Adipocyte (in vitro differentiated cells): Measurements from ENCODE around the gene FASLG.
A peak's percentile ranks its signal among the peaks of the same experiment; 100 is the strongest.

Source experiments
- DNase-seq: peaks from one replicate; pipeline ENCODE4 v3.0.0-alpha.2; 2015; ENCODE audit warnings: low read depth
- H3K27me3 ChIP-seq: replicated peaks from 2 replicates; pipeline ENCODE4 v1.7.0; 2013; ENCODE audit warnings: mild to moderate bottlenecking, low read length, moderate library complexity; ENCODE audit not compliant: control insufficient read depth, insufficient read depth
- H3K36me3 ChIP-seq: 2 replicates; pipeline ENCODE4 v1.7.0; 2013; ENCODE audit warnings: low read length, mild to moderate bottlenecking, moderate library complexity; ENCODE audit not compliant: control insufficient read depth, insufficient read depth, severe bottlenecking
- H3K4me1 ChIP-seq: 2 replicates; pipeline ENCODE4 v1.7.0; 2013; ENCODE audit warnings: mild to moderate bottlenecking, low read length, moderate library complexity; ENCODE audit not compliant: control insufficient read depth, insufficient read depth
- H3K4me3 ChIP-seq: 2 replicates; pipeline ENCODE4 v1.7.0; 2013; ENCODE audit warnings: mild to moderate bottlenecking, low read length, moderate library complexity
- H3K9ac ChIP-seq: 2 replicates; pipeline ENCODE4 v1.7.0; 2013; ENCODE audit warnings: mild to moderate bottlenecking, low read length, moderate library complexity
- H3K9me3 ChIP-seq: 2 replicates; pipeline ENCODE4 v1.7.0; 2013; ENCODE audit warnings: mild to moderate bottlenecking, low read length, moderate library complexity; ENCODE audit not compliant: control insufficient read depth

FASLG gene

DNA sequence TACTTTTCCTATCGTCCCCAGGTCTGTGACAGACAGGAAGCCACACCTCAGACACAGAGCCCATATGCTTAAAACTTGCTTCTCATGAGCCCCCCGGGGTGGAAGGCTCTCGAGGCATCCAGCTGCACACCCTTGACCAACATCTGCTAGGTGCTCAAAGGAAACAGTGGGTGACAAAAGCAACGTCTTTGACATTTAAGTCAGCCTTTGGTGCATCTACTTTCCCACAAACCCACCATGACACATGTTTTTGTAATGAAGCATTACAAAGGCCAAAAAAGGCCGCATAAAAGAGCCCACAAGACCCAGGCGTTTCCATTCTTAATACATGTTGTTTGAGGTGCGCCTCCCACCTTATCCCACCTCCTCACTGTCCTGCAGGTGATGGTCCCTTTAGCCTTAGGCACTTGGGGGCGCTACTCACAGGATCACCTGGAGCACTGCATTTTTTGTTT, 11.8 kb upstream of the FASLG start:
- Histone ChIP-seq H3K4me1 (no peaks in the 10 kb centered on the region), H3K36me3 (no peaks in the 10 kb centered on the region)

DNA sequence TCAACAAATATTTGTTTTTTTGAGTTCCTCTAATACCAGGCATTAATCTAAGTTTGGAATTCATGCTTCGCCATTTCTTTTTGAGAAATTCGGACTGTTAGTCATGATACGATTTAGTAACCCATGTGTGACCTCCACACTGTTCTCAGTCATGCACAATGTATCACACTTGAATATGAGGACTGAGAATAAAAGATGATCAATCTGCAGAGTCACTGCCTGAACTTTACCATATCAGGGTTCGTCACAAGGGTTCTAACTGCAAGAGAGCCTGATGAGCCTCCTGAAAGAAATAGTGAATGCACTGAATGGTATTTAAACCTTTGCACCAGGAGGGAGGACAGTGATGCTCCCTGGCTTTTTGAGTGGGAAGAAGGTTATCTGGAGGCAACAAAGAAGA, 10.9 kb upstream of the FASLG start:
- Histone ChIP-seq H3K4me3 (no peak overlapping the region), H3K9me3 (no peaks in the 10 kb centered on the region), H3K36me3 (no peaks in the 10 kb centered on the region), H3K27me3 (no peaks in the 10 kb centered on the region), H3K4me1 (no peaks in the 10 kb centered on the region), H3K9ac (no peak overlapping the region)
- no peak for DNase-seq

More for the DNA sequence above, 11.8 kb upstream of the FASLG start:
- H3K9ac ChIP-seq = no peak overlapping the region
- no peaks in the 10 kb centered on the region for H3K9me3 ChIP-seq
- no peak for DNase-seq
- no peaks in the 10 kb centered on the region for H3K27me3 ChIP-seq
- H3K4me3 ChIP-seq = no peak overlapping the region

DNA sequence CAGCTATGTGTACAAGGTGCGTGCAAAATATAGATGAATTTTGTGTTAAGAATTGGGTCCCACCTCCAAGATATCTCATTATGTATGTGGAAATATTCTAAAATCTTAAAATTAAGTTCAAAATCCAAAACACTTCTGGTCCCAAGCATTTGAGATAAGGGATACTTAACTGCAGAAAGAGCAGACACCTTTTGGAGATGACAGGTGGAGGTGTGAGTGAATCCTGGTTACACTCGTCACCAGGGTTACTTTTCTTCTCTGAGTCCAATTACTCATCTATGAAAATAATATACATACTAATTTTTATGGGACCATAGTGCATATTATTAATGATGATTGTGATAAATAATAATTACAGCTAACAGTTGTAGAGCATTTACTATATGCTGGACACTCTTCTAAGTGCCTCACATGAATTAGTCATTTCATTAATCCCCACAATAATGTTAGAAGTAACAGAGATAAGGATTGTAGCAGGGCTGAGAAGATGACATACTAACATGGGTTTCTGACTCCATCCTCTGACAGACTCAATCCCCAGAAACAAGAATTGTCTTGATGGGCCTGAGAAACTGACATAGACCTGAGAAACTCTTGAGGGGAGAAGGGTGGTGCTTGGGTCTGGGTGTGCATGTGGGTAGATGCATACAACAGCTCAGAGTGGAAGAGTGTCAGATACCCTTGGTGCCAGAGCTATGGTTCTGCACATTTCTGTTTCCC, 8.3 kb upstream of the FASLG start:
- Histone ChIP-seq H3K9ac (no peak overlapping the region), H3K4me3 (no peak overlapping the region), H3K36me3 (no peaks in the 10 kb centered on the region), H3K4me1 (no peaks in the 10 kb centered on the region), H3K9me3 (no peaks in the 10 kb centered on the region), H3K27me3 (no peaks in the 10 kb centered on the region)
- DNase-seq = no peak

DNA sequence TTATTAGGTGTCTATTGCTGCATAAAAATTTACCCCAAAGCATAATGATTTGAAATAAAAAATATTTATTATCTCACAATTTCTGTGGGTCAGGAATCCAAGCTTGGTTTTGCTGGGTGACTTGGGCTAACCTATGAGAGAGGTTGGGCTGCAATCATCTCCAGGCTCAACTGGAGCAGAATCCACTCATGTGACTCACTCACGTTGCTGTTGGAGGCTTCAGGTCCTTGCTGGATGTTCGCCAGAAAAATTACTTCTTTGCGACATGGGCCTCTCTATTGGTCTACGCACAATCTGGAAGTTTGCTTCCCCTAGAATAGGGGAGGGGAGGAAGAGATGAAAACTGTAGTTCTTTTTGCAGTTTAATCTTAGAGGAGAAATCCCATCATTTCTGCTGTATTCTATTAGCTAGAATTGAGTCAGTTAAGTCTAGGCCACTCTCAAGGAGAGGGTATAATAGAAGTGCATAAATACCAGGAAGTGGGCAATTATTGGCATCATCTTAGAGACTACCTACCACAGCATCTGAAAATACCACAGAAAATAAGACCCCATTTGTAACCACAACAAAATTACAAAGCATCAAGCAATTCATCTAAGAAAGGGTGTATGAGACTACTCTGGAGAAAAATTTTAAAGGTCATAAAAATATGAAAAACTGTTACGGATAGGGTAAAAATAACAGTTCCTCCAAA, 5.7 kb upstream of the FASLG start:
- H3K4me3 ChIP-seq = no peak overlapping the region
- no peak for DNase-seq
- H3K36me3 ChIP-seq = no peaks in the 10 kb centered on the region
- H3K4me1 ChIP-seq = no peaks in the 10 kb centered on the region
- H3K9ac ChIP-seq = no peak overlapping the region
- H3K9me3 ChIP-seq = no peaks in the 10 kb centered on the region
- no peaks in the 10 kb centered on the region for H3K27me3 ChIP-seq

DNA sequence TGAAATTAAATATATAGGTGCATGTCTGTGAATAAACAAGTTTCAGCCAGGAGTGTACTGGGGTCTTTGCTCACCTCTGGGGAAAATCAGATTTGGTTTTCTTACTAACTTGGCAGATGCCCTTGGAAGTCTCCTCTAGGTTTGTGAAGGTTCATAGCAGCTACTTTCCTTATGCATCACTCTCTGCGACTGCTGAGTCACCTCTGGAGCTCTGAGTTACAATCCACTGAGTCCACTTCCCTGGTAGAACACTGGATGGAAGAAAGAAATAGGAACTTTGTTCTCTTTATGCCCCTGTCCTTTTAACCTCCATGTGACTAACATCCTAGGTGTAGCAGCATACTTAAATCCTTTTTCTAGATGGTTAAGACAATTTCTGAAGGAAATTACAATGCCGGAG, 4.4 kb upstream of the FASLG start:
- no peaks in the 10 kb centered on the region for H3K27me3 ChIP-seq
- no peaks in the 10 kb centered on the region for H3K4me1 ChIP-seq
- DNase-seq = peak; percentile 64

DNA sequence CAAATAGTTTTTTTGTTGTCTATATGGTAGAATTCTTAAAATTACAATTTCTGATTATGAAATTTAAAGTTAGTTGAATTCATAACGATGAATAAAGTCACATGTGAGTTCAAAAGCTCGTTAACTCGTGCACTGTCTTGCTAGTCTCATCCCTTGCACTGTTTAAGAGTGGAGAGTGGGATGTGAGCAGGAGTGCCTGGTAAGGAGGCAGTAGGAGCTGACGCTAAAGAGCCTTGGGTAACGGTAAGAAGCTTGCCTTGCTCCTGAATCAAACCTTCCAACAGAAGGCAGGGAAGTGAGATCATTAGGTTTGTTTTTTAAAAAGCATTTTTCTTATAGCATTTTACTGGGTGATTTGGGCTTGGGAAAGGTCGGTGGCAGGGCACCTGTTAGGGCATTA, 2.3 kb upstream of the FASLG start:
- Histone ChIP-seq H3K27me3 (no peaks in the 10 kb centered on the region), H3K9me3 (no peaks in the 10 kb centered on the region), H3K4me1 (no peaks in the 10 kb centered on the region), H3K36me3 (no peaks in the 10 kb centered on the region), H3K4me3 (no peak overlapping the region), H3K9ac (no peak overlapping the region)
- no peak for DNase-seq

More for the DNA sequence above, 4.4 kb upstream of the FASLG start:
- H3K9ac ChIP-seq = no peak overlapping the region
- H3K4me3 ChIP-seq = no peak overlapping the region
- no peaks in the 10 kb centered on the region for H3K36me3 ChIP-seq
- H3K9me3 ChIP-seq = no peaks in the 10 kb centered on the region

DNA sequence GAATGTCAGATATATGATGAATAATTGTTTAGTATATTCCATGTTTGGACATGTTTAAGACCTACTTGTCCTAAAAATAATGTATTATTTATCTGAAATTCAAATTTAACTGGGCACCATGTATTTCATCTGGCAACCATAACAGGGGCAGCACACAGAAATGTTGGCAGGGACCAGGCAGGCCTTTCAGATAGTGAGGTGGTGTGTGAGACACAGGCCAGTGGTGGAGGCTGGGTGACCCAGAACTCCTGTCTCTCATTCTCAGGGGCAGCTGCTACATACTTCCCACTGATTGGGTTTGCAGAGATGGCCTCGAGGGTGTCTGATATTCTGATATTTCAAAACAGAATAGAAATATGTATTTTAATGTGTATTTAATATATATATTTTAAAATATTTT, 1.3 kb upstream of the FASLG start:
- H3K9ac ChIP-seq = no peak overlapping the region
- no peak for DNase-seq
- H3K27me3 ChIP-seq = no peaks in the 10 kb centered on the region

DNA sequence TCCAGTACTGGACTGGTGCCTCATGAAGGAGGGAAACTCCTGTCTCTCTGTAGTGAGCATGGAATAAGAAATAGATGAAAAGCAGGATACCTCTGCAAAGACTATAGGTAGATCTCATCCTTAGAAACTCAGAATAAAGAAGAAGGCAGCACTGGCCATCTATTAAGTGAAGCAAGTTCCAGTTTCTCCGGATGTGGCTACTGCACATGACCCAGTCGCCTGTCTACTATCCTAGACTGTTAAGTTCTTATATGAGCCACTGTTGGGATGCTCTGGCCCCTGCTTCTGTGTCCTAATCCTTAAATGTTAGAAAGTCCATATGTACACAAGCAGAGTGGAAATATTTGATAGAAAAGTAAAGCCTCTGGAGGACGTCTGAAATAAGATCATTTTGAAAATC, 2.2 kb downstream of the FASLG start:
- Histone ChIP-seq H3K36me3 (no peaks in the 10 kb centered on the region), H3K27me3 (no peaks in the 10 kb centered on the region)

More for the DNA sequence above, 1.3 kb upstream of the FASLG start:
- no peak overlapping the region for H3K4me3 ChIP-seq
- no peaks in the 10 kb centered on the region for H3K36me3 ChIP-seq
- no peaks in the 10 kb centered on the region for H3K4me1 ChIP-seq
- no peaks in the 10 kb centered on the region for H3K9me3 ChIP-seq

DNA sequence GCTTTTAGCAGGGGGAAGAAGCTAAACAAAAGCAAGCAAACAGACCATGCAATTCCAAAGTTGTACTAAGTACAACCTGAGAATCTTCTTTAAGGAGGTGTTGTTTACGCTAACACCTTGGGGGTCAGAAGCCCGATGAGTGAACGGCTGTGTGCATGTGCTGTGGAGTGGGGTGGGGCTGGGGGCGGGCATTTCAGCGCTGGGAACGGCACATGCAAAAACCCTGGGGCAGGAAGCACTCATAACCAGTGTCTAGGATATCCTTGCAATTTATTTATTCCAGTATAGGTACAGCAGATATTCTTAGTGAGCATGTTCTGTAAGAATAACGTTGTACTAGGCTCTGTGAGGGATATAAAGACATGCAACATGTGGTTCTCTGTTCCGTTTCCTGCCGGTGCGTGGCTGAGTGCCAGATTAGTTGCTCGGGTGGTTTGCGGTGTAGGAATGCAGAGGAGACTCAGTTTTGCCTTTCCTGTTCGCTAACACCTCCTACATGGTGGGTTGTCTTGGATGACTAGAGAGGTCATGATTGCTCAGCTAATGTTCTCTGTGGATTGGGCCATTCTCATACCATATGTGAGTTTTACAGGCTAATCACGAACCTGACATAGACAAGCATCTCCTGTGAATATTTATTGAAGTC, 3.7 kb downstream of the FASLG start:
- Histone ChIP-seq H3K4me3 (no peak overlapping the region), H3K36me3 (no peaks in the 10 kb centered on the region), H3K27me3 (no peaks in the 10 kb centered on the region), H3K4me1 (no peaks in the 10 kb centered on the region), H3K9me3 (no peaks in the 10 kb centered on the region), H3K9ac (no peak overlapping the region)
- DNase-seq = peak; percentile 52

More for the DNA sequence above, 2.2 kb downstream of the FASLG start:
- no peaks in the 10 kb centered on the region for H3K9me3 ChIP-seq
- DNase-seq = no peak
- no peak overlapping the region for H3K4me3 ChIP-seq
- no peaks in the 10 kb centered on the region for H3K4me1 ChIP-seq
- H3K9ac ChIP-seq = no peak overlapping the region

DNA sequence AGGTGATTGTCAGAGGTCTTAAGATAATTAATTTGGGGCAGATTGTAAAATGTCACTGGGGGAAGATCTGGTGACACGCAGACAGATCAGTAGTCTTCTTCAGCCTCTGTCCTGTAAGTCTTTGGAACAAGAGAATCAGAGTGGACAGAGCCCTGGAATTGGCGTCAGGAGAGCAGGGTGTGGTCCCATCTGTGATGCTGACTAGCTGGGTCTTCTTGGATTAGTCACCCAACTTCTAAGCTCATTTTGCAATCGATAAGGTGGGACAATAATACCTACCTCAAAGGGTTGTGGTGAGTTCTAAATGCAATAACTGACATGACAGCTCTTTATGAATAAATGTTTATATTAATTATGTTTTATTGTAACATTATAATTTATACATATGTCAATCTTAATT, 4.8 kb downstream of the FASLG start:
- no peaks in the 10 kb centered on the region for H3K27me3 ChIP-seq
- no peak overlapping the region for H3K4me3 ChIP-seq
- H3K9me3 ChIP-seq = no peaks in the 10 kb centered on the region
- H3K36me3 ChIP-seq = no peaks in the 10 kb centered on the region
- H3K4me1 ChIP-seq = no peaks in the 10 kb centered on the region
- no peak overlapping the region for H3K9ac ChIP-seq
- no peak for DNase-seq

DNA sequence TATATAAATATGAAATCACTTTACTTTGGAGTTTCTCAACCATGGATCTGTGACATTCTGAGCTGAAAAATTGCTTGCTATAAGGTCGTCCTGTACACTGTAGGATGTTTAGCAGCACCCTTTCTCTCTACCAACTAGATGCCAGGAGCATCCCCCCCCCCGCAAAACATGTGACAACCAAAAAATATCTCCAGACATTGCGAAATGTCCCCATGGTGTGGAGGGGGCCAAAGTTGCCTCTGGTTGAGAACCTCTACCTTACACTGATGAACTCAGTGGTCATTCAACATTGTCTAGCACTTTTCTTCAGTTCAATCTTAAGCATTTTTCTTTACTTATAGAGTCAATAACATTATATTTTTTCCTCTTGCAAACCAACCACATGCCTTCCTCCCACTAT, 9.2 kb downstream of the FASLG start:
- Histone ChIP-seq H3K36me3 (no peaks in the 10 kb centered on the region), H3K9ac (no peak overlapping the region), H3K4me3 (no peak overlapping the region), H3K9me3 (no peaks in the 10 kb centered on the region), H3K4me1 (peaks cover 5% of the 10 kb centered on the region), H3K27me3 (no peaks in the 10 kb centered on the region)
- DNase-seq = no peak
